Thymus (tissue), 11 donors: ENCODE results near the gene CDC42SE2. TPM values are rescaled to one million over a fixed set of nuclear protein-coding genes. Genes with fewer than 3 reads are reported as not detected.

Experiments used
- DNase-seq, 9 donors: peaks; one replicate each; pipeline ENCODE4 v3.0.0-alpha.2; 2013; ENCODE audit warnings: low spot score in 9 of 9, low read depth in 6 of 9, missing footprints in 1 of 9
- H3K27ac ChIP-seq, 2 donors: one replicate each; pipeline ENCODE4 v1.5.1; 2013; ENCODE audit warnings: control low read depth in 1 of 2, low read depth in 1 of 2, low read length in 1 of 2, mild to moderate bottlenecking in 1 of 2, moderate library complexity in 1 of 2
- H3K27me3 ChIP-seq, 2 donors: one replicate each; pipeline ENCODE4 v1.5.1; 2013; ENCODE audit warnings: low read length in 1 of 2; ENCODE audit not compliant: control insufficient read depth in 2 of 2, insufficient read depth in 1 of 2
- H3K36me3 ChIP-seq, 2 donors: one replicate each; pipeline ENCODE4 v1.5.1; 2013; ENCODE audit warnings: low read length in 1 of 2, mild to moderate bottlenecking in 1 of 2, moderate library complexity in 1 of 2; ENCODE audit not compliant: control insufficient read depth in 2 of 2, insufficient read depth in 2 of 2
- H3K4me1 ChIP-seq, 2 donors: one replicate each; pipeline ENCODE4 v1.5.1; 2013; ENCODE audit warnings: low read length in 2 of 2; ENCODE audit not compliant: control insufficient read depth in 2 of 2, insufficient read depth in 2 of 2
- H3K4me3 ChIP-seq, 2 donors: one replicate each; pipeline ENCODE4 v1.5.1; 2013; ENCODE audit warnings: low read length in 2 of 2, control low read depth in 1 of 2, mild to moderate bottlenecking in 1 of 2
- H3K9me3 ChIP-seq, 2 donors: one replicate each; pipeline ENCODE4 v1.5.1; 2013; ENCODE audit warnings: low read length in 1 of 2, mild to moderate bottlenecking in 1 of 2; ENCODE audit not compliant: control insufficient read depth in 2 of 2, insufficient read depth in 1 of 2
- WGBS: extraction: QIAGEN DNeasy Blood & Tissue Kit; methylation state at CpG from one replicate; pipeline ENCODE4 v1.1.7; 2013; 5-methylcytosine and 5-hydroxymethylcytosine counted together
- polyA plus RNA-seq: library from polyadenylated mRNA; stranded (reverse); fragments of 200-250 nt; gene quantifications from one replicate; pipeline ENCODE4 v1.2.3, GENCODE V29; 2013
- total RNA-seq: library from RNA; stranded (reverse); fragments of 120-200 nt; gene quantifications from one replicate; pipeline ENCODE4 v1.2.4, GENCODE V29; 2013
- donor health status: healthy.

CDC42SE2 gene
- total and polyA plus RNA-seq, 2 donors, result 60.6 to 60.9 TPM

DNA sequence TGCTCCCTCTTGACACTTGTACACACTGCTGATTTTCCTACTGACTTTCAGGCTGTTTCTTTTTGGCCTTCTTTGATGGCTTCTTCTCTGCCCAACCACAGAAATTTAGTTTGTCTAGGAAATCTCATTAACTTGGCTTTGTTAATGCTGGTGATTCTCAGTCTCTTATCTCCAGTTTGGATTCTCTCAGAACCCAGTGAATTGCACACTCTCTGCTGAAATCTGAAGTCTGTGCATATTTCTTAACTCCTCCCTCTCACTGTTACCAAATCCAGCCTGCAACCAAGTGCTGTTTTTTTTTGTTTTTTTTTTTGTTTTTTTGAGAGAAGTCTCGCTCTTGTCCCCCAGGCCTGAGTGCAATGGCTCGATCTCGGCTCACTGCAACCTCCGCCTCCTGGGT lies 117.2 kb downstream of the CDC42SE2 start:
- H3K9me3 ChIP-seq, result no peaks in the 10 kb centered on the region
- DNase-seq, result no peak
- 98% methylated on average over 4 of the region's 4 CpGs for WGBS
- peaks cover 4 to 5% of the 10 kb centered on the region in 2 donors for H3K36me3 ChIP-seq
- H3K27me3 ChIP-seq, result no peaks in the 10 kb centered on the region
- H3K4me3 ChIP-seq, result no peak overlapping the region
- H3K4me1 ChIP-seq, result peaks cover 7 to 29% of the 10 kb centered on the region in 2 donors
- H3K27ac ChIP-seq, result peak overlapping the region in 1 of 2 donors; percentile 84

DNA sequence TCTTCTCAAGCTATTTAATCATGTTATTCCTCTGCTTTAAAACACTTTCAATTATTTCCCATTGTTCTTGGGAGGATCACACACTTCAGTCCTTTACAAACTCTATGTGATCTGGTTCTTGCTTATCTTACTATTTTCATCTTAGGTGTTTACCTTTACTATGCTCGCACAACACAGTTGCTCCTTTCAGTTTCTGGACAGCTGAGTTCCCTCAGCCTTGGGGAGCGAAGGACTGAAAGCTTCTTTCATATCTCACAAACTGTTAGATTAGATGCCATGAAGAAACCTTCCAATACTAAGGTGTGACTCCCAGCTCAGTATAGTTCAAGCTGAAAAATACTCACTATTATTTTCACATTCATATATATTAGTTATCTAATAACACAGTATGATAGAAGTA lies 117.9 kb downstream of the CDC42SE2 start:
- WGBS, result 94% methylated on average over 2 of the region's 2 CpGs
- Histone ChIP-seq H3K36me3 (peaks cover 4 to 12% of the 10 kb centered on the region in 2 donors), H3K27me3 (no peaks in the 10 kb centered on the region), H3K27ac (peak overlapping the region in 1 of 2 donors; percentile 20), H3K9me3 (no peaks in the 10 kb centered on the region), H3K4me3 (no peak overlapping the region), H3K4me1 (peaks cover 7 to 29% of the 10 kb centered on the region in 2 donors)
- no peak for DNase-seq

DNA sequence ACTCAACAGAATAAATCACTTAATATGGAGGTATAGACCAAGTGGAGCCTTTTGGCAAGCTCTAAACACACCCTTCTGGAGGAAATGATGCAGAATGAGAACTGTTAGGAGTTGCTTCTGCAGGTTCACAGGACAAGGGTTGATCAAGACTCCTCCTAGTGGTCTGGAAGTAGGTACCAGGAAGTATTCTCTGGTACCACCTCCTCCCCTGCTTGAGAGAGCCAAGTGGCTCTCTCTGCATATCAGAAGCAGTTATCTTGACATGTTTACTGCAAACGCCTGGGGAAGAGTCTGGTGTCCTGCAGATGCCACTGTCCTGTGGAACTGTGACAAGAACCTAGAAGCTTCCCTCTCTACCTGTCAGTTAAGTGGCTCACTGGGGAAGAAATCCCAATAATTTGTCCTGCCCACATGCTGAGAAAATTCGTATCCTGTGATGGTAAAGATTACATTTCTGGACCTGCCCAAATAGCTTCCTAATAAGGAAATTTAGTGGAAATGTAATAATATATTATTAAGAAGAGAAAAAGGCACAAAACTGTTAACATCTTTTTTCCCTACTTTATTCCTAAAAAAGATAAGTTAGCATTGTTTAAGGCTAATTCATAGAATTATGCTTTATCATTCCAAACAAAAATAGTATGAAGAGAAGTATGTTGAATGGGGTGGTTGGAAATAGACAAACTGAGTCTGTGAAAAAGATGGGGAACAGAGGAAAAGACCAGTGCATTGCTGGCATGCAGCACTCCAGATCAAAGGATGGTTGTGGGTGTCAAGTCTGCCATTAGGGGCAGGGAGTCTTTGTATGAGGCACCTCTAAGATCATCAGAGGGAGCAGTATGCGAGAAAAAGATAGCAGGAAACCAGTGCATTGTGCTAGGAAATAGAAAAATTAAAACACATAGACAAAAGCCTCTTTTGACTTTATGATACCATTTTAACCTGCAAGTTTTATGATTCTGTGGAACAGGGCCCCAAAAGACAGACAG lies 118.8 kb downstream of the CDC42SE2 start:
- 38% methylated on average over 3 of the region's 3 CpGs for WGBS
- DNase-seq, result peak in 8 of 9 donors; percentile 43 to 87 (median 66)

DNA sequence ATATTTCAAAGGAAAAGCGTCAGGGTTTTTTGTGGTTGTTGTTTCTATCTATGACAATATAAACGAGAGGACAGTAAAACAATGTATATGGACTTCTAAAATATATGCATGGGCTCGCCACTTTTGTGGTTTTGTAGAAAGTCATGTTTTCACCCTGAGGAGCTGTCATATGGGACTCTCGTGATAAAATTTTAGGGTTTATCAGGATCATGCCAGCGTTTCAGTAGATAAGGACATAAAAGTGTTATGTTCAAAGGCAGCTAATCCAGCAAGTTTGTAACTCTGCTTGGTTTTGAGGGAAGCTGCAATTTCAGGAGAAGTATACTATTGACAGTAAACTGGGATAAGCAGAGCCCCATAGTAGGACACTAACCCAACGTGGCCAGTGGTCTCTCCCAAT lies 120.3 kb downstream of the CDC42SE2 start:
- Histone ChIP-seq H3K27me3 (no peaks in the 10 kb centered on the region), H3K4me1 (peaks cover 7 to 27% of the 10 kb centered on the region in 2 donors), H3K9me3 (no peaks in the 10 kb centered on the region), H3K4me3 (no peak overlapping the region), H3K36me3 (peaks cover 11 to 22% of the 10 kb centered on the region in 2 donors), H3K27ac (no peak overlapping the region)
- DNase-seq, result no peak
- WGBS, result 88% methylated on average over 6 of the region's 6 CpGs

More for the DNA sequence above, 118.8 kb downstream of the CDC42SE2 start:
- H3K36me3 ChIP-seq, result peaks cover 9 to 14% of the 10 kb centered on the region in 2 donors
- H3K4me3 ChIP-seq, result no peak overlapping the region
- peaks cover 7 to 29% of the 10 kb centered on the region in 2 donors for H3K4me1 ChIP-seq
- no peaks in the 10 kb centered on the region for H3K9me3 ChIP-seq
- H3K27me3 ChIP-seq, result no peaks in the 10 kb centered on the region
- H3K27ac ChIP-seq, result peak overlapping the region; percentile 25 to 36

DNA sequence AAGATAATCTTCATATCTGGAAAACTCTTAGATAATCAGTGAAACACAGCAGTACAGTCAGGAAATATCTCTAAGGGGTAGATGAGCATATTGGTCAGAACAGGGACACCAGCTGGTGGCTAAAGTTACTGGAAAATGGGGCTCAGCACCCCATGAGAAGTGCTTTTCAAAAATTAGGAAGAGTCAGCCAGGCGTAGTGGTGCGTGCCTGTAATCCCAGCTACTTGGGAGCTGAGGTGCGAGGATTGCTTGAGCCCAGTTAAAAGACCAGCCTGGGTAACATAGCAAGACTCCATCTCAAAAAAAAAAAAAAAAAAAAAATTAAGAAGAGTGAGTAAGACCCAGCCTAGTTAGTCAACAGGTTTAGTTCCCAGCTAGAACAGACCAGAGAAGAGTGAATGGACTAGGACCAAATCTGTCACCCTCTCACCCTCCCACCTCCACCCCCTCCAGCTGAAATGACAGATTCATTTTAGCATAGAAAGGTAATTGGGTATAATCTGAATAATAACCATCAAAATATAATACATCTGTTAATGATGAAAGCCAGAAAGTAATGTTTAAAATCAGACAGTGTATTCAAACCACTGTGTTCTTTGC lies 120.9 kb downstream of the CDC42SE2 start:
- 97% methylated on average over 3 of the region's 3 CpGs for WGBS
- Histone ChIP-seq H3K27me3 (no peaks in the 10 kb centered on the region), H3K36me3 (peaks cover 11 to 26% of the 10 kb centered on the region in 2 donors), H3K27ac (no peak overlapping the region), H3K4me1 (peaks cover 7 to 26% of the 10 kb centered on the region in 2 donors), H3K4me3 (no peak overlapping the region), H3K9me3 (no peaks in the 10 kb centered on the region)
- DNase-seq, result no peak

DNA sequence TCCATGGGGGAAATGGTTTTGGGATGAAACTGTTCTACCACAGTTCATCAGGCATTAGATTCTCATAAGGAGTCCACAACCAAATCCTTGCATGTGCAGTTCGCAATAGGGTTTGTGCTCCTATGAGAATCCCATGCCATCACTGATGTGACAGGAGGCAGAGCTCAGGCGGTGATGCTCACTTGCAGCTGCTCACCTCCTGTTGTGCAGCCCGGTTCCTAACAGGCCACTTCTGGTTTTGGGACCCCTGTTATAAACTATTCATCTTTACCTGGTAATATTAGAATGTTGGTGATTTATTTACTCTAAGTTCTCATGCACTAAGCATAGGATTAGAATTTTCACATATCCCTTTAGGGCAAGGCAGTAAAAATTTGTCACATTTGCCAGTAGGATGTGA lies 122.3 kb downstream of the CDC42SE2 start:
- Histone ChIP-seq H3K4me3 (no peak overlapping the region), H3K36me3 (peaks cover 11 to 31% of the 10 kb centered on the region in 2 donors), H3K9me3 (no peaks in the 10 kb centered on the region), H3K27ac (no peak overlapping the region), H3K27me3 (no peaks in the 10 kb centered on the region), H3K4me1 (peaks cover 7 to 14% of the 10 kb centered on the region in 2 donors)
- DNase-seq, result no peak
- WGBS, result over 99% methylated on average over 3 of the region's 3 CpGs

DNA sequence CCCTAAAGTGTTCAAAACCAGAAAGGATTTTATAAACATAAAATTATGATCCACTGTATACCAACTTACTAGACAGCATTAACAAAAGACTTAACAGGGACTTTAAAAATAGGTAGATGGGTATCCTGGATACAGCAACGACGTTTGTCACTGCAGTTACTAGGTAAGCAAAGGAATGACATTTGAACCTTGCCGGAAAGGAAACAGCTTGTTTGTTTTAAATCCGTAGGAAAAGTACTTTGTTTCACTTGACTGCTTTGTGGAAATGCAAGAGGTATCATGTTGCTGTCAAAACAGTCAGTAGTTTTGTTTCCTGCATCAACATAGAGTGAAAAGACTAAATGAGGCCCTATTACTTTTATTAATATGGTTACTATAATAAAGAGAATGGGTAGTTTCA lies 122.9 kb downstream of the CDC42SE2 start:
- Histone ChIP-seq H3K36me3 (peaks cover 11 to 36% of the 10 kb centered on the region in 2 donors), H3K9me3 (no peaks in the 10 kb centered on the region), H3K27ac (no peak overlapping the region), H3K4me1 (peaks cover 7 to 13% of the 10 kb centered on the region in 2 donors), H3K27me3 (no peaks in the 10 kb centered on the region), H3K4me3 (no peak overlapping the region)
- WGBS, result 95% methylated on average over 4 of the region's 4 CpGs
- no peak for DNase-seq

DNA sequence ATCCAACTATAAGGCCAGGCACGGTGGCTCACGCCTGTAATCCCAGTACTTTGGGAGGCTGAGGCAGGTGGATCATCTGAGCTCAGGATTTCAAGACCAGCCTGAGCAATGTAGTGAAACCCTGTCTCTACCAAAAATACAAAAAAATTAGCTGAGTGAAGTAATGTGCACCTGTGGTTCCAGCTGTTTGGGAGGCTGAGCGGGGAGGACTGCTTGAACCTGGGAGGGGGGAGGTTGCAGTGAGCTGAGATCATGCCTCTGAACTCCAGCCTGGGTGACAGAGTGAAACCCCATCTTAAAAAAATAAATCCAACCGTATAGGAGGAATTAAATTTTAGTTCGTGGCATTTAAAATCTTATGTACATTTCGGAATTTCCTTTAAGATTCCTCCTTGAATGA lies 123.4 kb downstream of the CDC42SE2 start:
- Histone ChIP-seq H3K36me3 (peaks cover 11 to 41% of the 10 kb centered on the region in 2 donors), H3K4me1 (peaks cover 7 to 10% of the 10 kb centered on the region in 2 donors)
- 96% methylated on average over 6 of the region's 6 CpGs for WGBS

More for the DNA sequence above, 123.4 kb downstream of the CDC42SE2 start:
- Histone ChIP-seq H3K4me3 (no peak overlapping the region), H3K27me3 (no peaks in the 10 kb centered on the region), H3K27ac (no peak overlapping the region), H3K9me3 (no peaks in the 10 kb centered on the region)
- DNase-seq, result no peak
